ENCODE measurements around the gene PLEKHJ1. TPM values are rescaled to one million over a fixed set of nuclear protein-coding genes. Genes with fewer than 3 reads are reported as not detected.

PLEKHJ1 gene
- total RNA-seq, 1 donor from 2014 or later = 23.9 TPM

DNA sequence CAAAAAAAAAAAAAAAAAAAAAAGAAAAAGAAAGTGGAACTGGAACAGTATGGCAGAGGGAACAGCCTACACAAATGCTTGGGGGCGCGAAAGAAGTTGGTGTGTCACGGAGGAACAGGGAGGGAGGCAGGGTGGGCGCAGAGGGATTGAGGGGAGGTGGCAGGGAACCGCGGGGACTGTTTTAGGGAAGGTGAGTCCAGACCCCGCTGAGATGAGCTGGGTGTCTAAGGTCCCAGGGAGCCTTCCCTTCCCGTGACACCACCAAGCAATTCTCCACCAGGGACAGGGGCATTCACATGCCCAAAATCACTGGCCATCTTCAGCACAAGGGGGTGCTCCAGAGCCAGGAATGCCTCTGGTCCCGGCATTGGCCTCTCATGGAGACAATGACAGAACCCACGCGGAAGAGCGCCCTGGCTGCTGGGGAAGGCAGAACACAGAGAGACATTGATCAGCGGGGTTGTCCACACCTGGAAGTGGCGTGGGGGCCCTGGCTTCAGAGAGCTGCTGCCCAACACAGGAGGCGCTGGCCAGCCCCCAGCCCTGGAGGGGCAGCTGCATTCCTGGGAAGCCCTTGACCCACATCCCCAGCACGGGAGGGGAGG, 38.9 kb upstream of the PLEKHJ1 start:
- intact Hi-C loops (cut with DNase I) = no loop called here
- TF ChIP-seq, protein P1, sequence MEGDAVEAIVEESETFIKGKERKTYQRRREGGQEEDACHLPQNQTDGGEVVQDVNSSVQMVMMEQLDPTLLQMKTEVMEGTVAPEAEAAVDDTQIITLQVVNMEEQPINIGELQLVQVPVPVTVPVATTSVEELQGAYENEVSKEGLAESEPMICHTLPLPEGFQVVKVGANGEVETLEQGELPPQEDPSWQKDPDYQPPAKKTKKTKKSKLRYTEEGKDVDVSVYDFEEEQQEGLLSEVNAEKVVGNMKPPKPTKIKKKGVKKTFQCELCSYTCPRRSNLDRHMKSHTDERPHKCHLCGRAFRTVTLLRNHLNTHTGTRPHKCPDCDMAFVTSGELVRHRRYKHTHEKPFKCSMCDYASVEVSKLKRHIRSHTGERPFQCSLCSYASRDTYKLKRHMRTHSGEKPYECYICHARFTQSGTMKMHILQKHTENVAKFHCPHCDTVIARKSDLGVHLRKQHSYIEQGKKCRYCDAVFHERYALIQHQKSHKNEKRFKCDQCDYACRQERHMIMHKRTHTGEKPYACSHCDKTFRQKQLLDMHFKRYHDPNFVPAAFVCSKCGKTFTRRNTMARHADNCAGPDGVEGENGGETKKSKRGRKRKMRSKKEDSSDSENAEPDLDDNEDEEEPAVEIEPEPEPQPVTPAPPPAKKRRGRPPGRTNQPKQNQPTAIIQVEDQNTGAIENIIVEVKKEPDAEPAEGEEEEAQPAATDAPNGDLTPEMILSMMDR (IDR thresholded peaks at IDR 0.05) = peak; percentile 17 to 48 (median 39)
- Histone ChIP-seq H3K27me3 (no peaks in the 10 kb centered on the region), H3K4me1 (peaks cover 22 to 33% of the 10 kb centered on the region in 2 donors), H3K36me3 (peaks cover 26 to 34% of the 10 kb centered on the region in 2 donors), H3K9me3 (no peaks in the 10 kb centered on the region), H3K27ac (no peak overlapping the region), H3K4me3 (no peak overlapping the region)
- DNase-seq (ENCODE audit: low spot score in 2 of 2) = peak in 1 of 2 donors; percentile 82

DNA sequence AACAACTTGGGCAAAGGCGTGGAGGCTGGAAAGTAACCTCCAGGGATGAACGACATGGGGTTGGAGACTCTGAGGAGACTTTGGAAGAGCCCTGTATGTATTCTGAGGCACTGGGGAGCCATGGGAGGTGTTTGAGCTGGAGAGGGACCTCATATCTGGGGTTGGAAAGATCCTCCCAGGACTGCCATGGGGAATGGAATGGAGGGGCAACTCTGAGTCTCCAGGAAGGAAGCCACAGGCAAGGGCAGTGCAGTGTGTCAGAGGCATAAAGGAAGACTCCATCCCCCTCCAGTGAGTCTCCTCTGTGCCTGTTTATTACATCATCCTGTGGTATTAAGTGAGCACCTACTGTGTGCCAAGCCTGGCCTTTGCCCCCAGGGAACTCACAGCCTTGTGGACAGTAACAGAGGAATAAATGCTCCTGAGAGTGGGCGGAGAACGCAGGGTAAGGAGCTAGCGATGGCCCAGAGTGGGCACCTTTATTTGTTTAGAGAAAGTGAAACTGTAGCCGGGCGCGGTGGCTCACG, 38.1 kb upstream of the PLEKHJ1 start:
- peak overlapping the region; percentile 62 to 82 for H3K27ac ChIP-seq
- DNase-seq (ENCODE audit: low spot score in 2 of 2) = no peak
- no peaks in the 10 kb centered on the region for H3K27me3 ChIP-seq
- TF ChIP-seq, protein P1 (IDR thresholded peaks at IDR 0.05) = no peak
- H3K9me3 ChIP-seq = no peaks in the 10 kb centered on the region
- peak overlapping the region in 1 of 2 donors; percentile 53 for H3K4me3 ChIP-seq
- peaks cover 22 to 33% of the 10 kb centered on the region in 2 donors for H3K4me1 ChIP-seq
- peaks cover 26 to 34% of the 10 kb centered on the region in 2 donors for H3K36me3 ChIP-seq
- intact Hi-C loops (cut with DNase I) = no loop called here

DNA sequence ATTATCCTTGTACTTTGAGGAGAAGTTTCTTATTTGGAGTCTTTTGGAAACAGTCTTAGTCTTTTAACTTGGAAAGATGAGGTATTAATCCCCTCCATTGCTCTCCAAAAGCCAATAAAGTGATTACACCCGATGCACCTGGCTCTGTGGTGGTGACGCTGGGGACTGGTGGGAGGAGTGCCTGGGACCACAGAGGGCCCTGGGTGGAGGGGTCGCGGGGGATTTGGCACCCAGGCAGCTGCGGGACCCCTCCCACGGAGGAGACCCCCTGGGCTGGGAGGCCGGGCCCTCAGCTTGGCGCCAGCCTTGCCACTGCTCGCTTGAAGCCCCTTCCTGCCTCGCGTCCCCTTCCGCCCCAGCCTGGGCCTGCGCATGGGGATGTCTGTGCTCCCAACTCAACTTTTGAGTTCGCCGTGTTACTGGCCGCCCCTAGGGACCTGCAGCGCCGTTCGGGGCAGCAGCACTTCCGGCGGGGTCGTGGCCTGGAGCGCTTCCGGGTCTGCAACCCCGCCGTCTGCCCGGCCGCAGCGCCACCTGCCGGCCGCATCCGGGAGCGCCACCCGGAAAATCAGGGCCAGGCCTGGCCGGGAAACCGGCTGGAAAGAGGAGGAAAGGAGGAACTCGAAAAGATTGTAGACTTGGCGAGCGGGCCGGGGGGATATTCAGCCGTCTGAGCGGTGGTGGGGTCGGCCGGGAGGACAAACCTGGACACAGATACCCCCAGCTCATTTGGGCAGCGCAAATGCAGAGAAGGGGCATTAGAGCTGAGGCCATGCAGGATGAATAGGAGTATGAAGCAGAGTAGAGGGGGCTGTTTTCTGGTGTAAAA, 37.4 kb upstream of the PLEKHJ1 start:
- TF ChIP-seq, protein P1 (IDR thresholded peaks at IDR 0.05) = peak; percentile 97 to 99 (median 97)
- H3K9me3 ChIP-seq = no peaks in the 10 kb centered on the region
- intact Hi-C loops (cut with DNase I) = loop anchor here (1.0 kb wide), 2 partner anchors 37 to 117 kb away; partner anchors contain the start of genes PLEKHJ1 and SF3A2
- H3K4me1 ChIP-seq = peaks cover 22 to 34% of the 10 kb centered on the region in 2 donors
- H3K4me3 ChIP-seq = peak overlapping the region; percentile 8 to 53
- peak overlapping the region; percentile 62 to 82 for H3K27ac ChIP-seq
- peaks cover 26 to 34% of the 10 kb centered on the region in 2 donors for H3K36me3 ChIP-seq
- peak in 1 of 2 donors; percentile 86 for DNase-seq (ENCODE audit: low spot score in 2 of 2)
- no peaks in the 10 kb centered on the region for H3K27me3 ChIP-seq

DNA sequence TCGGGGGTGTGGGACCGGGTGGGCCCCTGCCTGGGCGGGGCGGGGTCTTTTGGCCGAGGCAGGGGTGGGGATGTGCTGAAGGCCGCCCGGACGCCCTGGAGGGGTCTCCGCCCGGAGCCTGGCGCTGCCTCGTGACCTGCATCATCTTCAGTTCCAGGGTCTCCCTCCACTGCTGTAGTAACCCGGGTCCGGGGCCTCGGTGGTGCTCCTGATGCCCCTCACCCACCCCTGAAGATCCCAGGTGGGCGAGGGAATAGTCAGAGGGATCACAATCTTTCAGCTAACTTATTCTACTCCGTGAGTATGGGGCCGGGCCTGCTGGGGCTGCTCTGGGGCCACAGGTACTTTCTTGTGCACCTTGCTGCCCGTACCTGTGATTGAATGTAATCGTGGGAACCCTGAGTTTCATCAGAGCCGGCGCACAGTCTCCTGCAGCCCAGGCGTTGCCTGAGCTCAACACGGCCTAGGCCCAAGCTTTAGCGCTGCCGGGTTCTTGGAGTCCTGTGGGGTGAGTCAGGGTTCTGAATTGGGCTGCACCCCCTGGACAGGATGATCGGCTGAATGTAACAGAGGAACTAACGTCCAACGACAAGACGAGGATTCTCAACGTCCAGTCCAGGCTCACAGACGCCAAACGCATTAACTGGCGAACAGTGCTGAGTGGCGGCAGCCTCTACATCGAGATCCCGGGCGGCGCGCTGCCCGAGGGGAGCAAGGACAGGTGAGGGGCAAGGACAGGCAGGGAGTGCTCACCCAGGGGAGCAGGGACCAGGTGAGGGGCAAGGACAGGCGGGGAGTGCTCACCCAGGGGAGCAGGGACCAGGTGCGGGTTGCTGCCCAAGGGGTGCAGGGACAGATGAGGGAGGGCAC, 35.3 kb upstream of the PLEKHJ1 start:
- peak in 1 of 2 donors; percentile 75 for DNase-seq (ENCODE audit: low spot score in 2 of 2)
- H3K27ac ChIP-seq = peak overlapping the region; percentile 99 to 100
- peaks cover 22 to 46% of the 10 kb centered on the region in 2 donors for H3K4me1 ChIP-seq
- intact Hi-C loops (cut with DNase I) = loop anchor here (2.0 kb wide), 1 partner anchor 57 kb away; the partner anchor contains the start of genes LSM7 and SPPL2B
- H3K36me3 ChIP-seq = peaks cover 24 to 32% of the 10 kb centered on the region in 2 donors
- H3K27me3 ChIP-seq = no peaks in the 10 kb centered on the region
- H3K9me3 ChIP-seq = no peaks in the 10 kb centered on the region
- H3K4me3 ChIP-seq = peak overlapping the region; percentile 95 to 96
- TF ChIP-seq, protein P1 (IDR thresholded peaks at IDR 0.05) = no peak

Data from ascending aorta (tissue), 2 donors.